ENCODE data around the gene BCL2L13. TPM values are rescaled to one million over a fixed set of nuclear protein-coding genes. Genes with fewer than 3 reads are reported as not detected.

Gene BCL2L13, protein sequence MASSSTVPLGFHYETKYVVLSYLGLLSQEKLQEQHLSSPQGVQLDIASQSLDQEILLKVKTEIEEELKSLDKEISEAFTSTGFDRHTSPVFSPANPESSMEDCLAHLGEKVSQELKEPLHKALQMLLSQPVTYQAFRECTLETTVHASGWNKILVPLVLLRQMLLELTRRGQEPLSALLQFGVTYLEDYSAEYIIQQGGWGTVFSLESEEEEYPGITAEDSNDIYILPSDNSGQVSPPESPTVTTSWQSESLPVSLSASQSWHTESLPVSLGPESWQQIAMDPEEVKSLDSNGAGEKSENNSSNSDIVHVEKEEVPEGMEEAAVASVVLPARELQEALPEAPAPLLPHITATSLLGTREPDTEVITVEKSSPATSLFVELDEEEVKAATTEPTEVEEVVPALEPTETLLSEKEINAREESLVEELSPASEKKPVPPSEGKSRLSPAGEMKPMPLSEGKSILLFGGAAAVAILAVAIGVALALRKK
- 41.8 TPM for polyA plus RNA-seq

DNA sequence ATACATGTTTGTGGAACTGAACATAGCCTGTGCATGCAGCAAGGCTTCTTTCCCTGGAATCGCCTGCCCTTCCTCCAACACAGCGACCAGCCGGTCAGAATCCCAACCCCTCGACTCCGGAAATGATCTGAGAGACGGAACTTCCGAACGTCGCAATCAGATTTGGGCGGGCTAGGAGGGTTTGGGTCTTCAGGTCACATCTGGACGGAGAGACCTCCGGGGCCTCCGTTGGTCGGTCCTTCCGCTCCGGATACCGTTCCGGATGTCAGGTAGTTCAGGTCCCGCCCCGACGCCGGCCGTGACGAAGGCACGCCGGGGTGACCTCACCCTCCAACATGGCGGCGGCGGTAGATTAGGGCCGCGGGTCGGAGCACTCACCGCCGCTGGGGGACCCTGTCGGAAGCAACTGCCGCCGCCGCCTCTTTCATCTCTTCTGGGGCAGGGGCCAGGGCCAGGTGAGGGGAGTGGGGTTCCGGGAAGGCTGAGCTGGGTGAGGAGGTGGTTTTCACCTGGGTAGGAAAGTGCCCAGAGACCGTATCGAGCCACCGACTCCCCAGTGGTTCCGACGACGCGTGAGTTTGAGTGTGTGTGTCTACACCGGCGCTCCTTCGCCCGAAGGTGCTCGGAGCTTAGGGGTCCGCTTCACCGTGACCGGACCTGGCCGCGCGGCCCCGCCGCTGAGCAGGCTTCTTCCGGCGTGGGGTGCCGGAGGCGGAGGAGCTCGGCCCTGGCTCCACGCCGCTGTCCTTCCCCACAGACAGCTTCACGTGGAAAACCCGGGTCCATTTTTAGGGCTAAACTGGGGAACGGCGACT lies at the start of gene BCL2L13:
BCL2L13 (plus strand) TSS at position 326 of the 815 bp plus-strand sequence. CDS start 16,955 bp downstream, outside the sequence.
- H3K36me3 Mint-ChIP-seq: peaks cover 4% of the 10 kb centered on the region
- no peaks in the 10 kb centered on the region for H3K9me3 Mint-ChIP-seq

GRCh38 chr22:17589810-17590375 lies 48.7 kb upstream of the BCL2L13 start:
- peaks cover 8 to 13% (median 9%) of the 10 kb centered on the region in 3 donors for H3K4me1 Mint-ChIP-seq
- no peak overlapping the region for H3K4me3 Mint-ChIP-seq
- H3K27ac Mint-ChIP-seq: peak overlapping the region in 1 of 3 donors; percentile 84
- no peaks in the 10 kb centered on the region for H3K27me3 Mint-ChIP-seq
- H3K36me3 Mint-ChIP-seq: peaks cover 8% of the 10 kb centered on the region
- no peaks in the 10 kb centered on the region for H3K9me3 Mint-ChIP-seq

More for the DNA sequence above, at the start of gene BCL2L13:
- peak within 1 kb of the TSS; percentile 92 to 96 (median 95) for H3K4me3 Mint-ChIP-seq
- H3K27ac Mint-ChIP-seq: peak within 1 kb of the TSS; percentile 92 to 99 (median 94)
- no peaks in the 10 kb centered on the region for H3K27me3 Mint-ChIP-seq
- peaks cover 19 to 25% (median 22%) of the 10 kb centered on the region in 3 donors for H3K4me1 Mint-ChIP-seq

DNA sequence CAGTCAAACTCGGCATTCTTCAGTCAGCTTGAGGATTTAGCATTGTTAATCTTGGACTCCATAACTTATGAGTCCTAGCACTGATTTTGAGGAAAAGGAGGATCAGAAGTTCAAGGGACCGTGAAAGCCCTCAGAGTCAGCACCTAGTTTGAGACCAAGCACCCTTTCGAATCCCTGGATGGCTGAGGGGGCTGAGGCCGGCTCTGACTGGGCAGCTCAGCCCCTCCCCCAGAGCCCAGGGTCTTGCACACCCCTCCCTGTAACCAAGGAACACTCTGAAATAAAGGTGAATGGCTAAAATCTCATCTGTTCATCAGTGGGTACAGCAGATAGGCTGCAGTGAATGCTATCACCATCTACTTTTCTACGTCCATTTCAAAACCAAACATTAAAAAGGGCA lies 48.0 kb upstream of the BCL2L13 start:
- peak overlapping the region in 1 of 3 donors; percentile 84 for H3K27ac Mint-ChIP-seq
- H3K36me3 Mint-ChIP-seq: peaks cover 12% of the 10 kb centered on the region
- H3K9me3 Mint-ChIP-seq: no peaks in the 10 kb centered on the region
- H3K4me1 Mint-ChIP-seq: peaks cover 9 to 20% (median 15%) of the 10 kb centered on the region in 3 donors
- no peaks in the 10 kb centered on the region for H3K27me3 Mint-ChIP-seq
- H3K4me3 Mint-ChIP-seq: no peak overlapping the region

- peaks cover 0 to 4% (median 1%) of the 10 kb centered on the region in 3 donors for H3K9me3 Mint-ChIP-seq
- H3K4me3 Mint-ChIP-seq: peak overlapping the region in 1 of 4 donors; percentile 63
- no peaks in the 10 kb centered on the region for H3K27me3 Mint-ChIP-seq
- H3K27ac Mint-ChIP-seq: peak overlapping the region in 1 of 3 donors; percentile 29
- peaks cover 22% of the 10 kb centered on the region for H3K36me3 Mint-ChIP-seq
- H3K4me1 Mint-ChIP-seq: peaks cover 14 to 25% (median 17%) of the 10 kb centered on the region in 3 donors
These were observed 46.4 kb upstream of the BCL2L13 start for GRCh38 chr22:17592201-17592600.

DNA sequence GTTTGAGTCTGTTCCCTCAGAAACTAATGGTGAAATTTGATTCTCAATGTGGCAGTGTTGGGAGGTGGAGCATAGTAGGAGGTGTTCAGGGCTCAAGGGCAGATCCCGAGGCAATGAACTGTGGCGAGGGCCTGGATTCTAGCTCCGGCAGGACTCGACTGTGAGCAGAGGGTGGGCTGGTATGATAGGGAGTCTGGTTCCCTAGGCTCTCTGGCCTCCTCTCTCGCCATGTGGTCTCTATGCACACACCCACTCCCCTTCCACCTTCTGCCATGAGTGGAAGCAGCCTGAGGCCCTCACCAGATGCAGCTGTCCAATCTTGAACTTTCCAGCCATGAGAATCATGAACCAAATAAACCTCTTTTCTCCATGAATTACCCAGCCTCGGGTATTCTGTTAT lies 42.3 kb upstream of the BCL2L13 start:
- Mint-ChIP-seq H3K27me3 (no peaks in the 10 kb centered on the region), H3K9me3 (peaks cover 0 to 4% (median 1%) of the 10 kb centered on the region in 3 donors), H3K4me3 (peak overlapping the region in 1 of 4 donors; percentile 10), H3K36me3 (peaks cover 29% of the 10 kb centered on the region), H3K4me1 (peaks cover 14 to 30% (median 18%) of the 10 kb centered on the region in 3 donors), H3K27ac (peak overlapping the region; percentile 21 to 67 (median 37))

GRCh38 chr22:17597217-17597616 lies 41.3 kb upstream of the BCL2L13 start:
- H3K9me3 Mint-ChIP-seq: peaks cover 0 to 4% (median 1%) of the 10 kb centered on the region in 3 donors
- no peak overlapping the region for H3K27ac Mint-ChIP-seq
- H3K36me3 Mint-ChIP-seq: peaks cover 29% of the 10 kb centered on the region
- no peaks in the 10 kb centered on the region for H3K27me3 Mint-ChIP-seq
- no peak overlapping the region for H3K4me3 Mint-ChIP-seq
- H3K4me1 Mint-ChIP-seq: peaks cover 14 to 30% (median 18%) of the 10 kb centered on the region in 3 donors

- H3K27ac Mint-ChIP-seq: no peak overlapping the region
- no peaks in the 10 kb centered on the region for H3K27me3 Mint-ChIP-seq
- peaks cover 27% of the 10 kb centered on the region for H3K36me3 Mint-ChIP-seq
- H3K4me1 Mint-ChIP-seq: peaks cover 14 to 28% (median 18%) of the 10 kb centered on the region in 3 donors
- H3K4me3 Mint-ChIP-seq: no peak overlapping the region
- peaks cover 0 to 4% (median 1%) of the 10 kb centered on the region in 3 donors for H3K9me3 Mint-ChIP-seq
These were observed 40.2 kb upstream of the BCL2L13 start for GRCh38 chr22:17598318-17598717.

DNA sequence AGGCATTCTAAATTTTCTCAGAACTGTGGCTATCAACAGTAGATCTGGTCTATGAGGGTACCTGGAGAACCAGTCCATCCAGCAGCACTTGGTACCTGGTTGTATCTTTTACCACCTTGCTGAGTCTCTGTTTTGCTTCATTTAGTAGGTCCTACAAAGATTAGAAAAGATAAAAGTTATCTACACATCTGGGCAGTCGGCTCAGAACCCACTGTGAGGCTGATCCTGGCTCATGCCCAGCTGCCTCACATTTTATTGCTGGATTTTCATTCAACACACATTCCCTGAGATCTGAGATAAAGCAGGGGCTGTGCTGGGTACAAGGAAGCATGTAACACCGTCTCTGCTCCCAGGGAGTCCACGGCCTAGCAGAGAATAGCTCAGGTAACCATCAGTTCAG lies 37.5 kb upstream of the BCL2L13 start:
- peaks cover 18% of the 10 kb centered on the region for H3K36me3 Mint-ChIP-seq
- no peak overlapping the region for H3K27ac Mint-ChIP-seq
- H3K4me1 Mint-ChIP-seq: peaks cover 3 to 12% (median 4%) of the 10 kb centered on the region in 3 donors
- no peaks in the 10 kb centered on the region for H3K27me3 Mint-ChIP-seq
- H3K4me3 Mint-ChIP-seq: no peak overlapping the region
- peaks cover 0 to 4% (median 1%) of the 10 kb centered on the region in 3 donors for H3K9me3 Mint-ChIP-seq

GRCh38 chr22:17603668-17604067 lies 34.9 kb upstream of the BCL2L13 start:
- H3K4me3 Mint-ChIP-seq: no peak overlapping the region
- no peak overlapping the region for H3K27ac Mint-ChIP-seq

GRCh38 chr22:17606496-17606895 lies 32.1 kb upstream of the BCL2L13 start:
- H3K4me3 Mint-ChIP-seq: no peak overlapping the region
- H3K27ac Mint-ChIP-seq: no peak overlapping the region
- no peaks in the 10 kb centered on the region for H3K9me3 Mint-ChIP-seq
- H3K4me1 Mint-ChIP-seq: peaks cover 0 to 5% (median 0%) of the 10 kb centered on the region in 3 donors
- H3K36me3 Mint-ChIP-seq: no peaks in the 10 kb centered on the region
- no peaks in the 10 kb centered on the region for H3K27me3 Mint-ChIP-seq

More at GRCh38 chr22:17603668-17604067, 34.9 kb upstream of the BCL2L13 start:
- H3K4me1 Mint-ChIP-seq: peaks cover 0 to 6% (median 2%) of the 10 kb centered on the region in 3 donors
- H3K9me3 Mint-ChIP-seq: no peaks in the 10 kb centered on the region
- peaks cover 4% of the 10 kb centered on the region for H3K36me3 Mint-ChIP-seq
- H3K27me3 Mint-ChIP-seq: no peaks in the 10 kb centered on the region

- no peaks in the 10 kb centered on the region for H3K36me3 Mint-ChIP-seq
- peaks cover 0 to 5% (median 0%) of the 10 kb centered on the region in 3 donors for H3K4me1 Mint-ChIP-seq
- H3K27ac Mint-ChIP-seq: no peak overlapping the region
- H3K9me3 Mint-ChIP-seq: no peaks in the 10 kb centered on the region
- H3K27me3 Mint-ChIP-seq: no peaks in the 10 kb centered on the region
- H3K4me3 Mint-ChIP-seq: no peak overlapping the region
These were observed 30.6 kb upstream of the BCL2L13 start for GRCh38 chr22:17607891-17608521.

GRCh38 chr22:17612057-17612456 lies 26.5 kb upstream of the BCL2L13 start:
- Mint-ChIP-seq H3K27me3 (no peaks in the 10 kb centered on the region), H3K4me3 (no peak overlapping the region), H3K27ac (no peak overlapping the region), H3K9me3 (no peaks in the 10 kb centered on the region), H3K36me3 (no peaks in the 10 kb centered on the region), H3K4me1 (peaks cover 0 to 1% (median 0%) of the 10 kb centered on the region in 3 donors)

- Mint-ChIP-seq H3K4me3 (no peak overlapping the region), H3K27me3 (no peaks in the 10 kb centered on the region), H3K27ac (no peak overlapping the region), H3K4me1 (peaks cover 0 to 1% (median 0%) of the 10 kb centered on the region in 3 donors), H3K36me3 (no peaks in the 10 kb centered on the region), H3K9me3 (no peaks in the 10 kb centered on the region)
These were observed 25.3 kb upstream of the BCL2L13 start for GRCh38 chr22:17613280-17613679.

DNA sequence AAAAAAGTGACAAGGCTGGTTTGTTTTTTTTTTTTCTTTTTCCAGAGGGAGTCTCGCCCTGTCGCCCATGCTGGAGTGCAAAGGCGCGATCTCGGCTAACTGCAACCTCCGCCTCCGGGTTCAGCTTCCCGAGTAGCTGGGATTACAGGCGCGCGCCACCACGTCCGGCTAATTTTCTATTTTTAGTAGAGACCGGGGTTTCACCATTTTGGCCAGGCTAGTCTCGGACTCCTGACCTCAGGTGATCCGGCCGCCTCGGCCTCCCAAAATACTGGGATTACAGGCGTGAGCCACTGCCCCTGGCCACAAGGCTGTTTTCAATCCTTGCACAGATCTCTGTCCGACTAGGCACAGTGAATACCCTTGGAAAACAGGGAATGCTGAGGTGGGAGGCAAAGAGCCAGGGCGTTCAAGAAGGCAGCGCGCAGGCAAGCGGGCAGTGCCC lies 10.6 kb upstream of the BCL2L13 start:
- Mint-ChIP-seq H3K27me3 (peaks cover 2% of the 10 kb centered on the region), H3K27ac (peak overlapping the region; percentile 95 to 99 (median 99)), H3K4me3 (peak overlapping the region; percentile 97 to 100 (median 98)), H3K4me1 (peaks cover 9 to 14% (median 10%) of the 10 kb centered on the region in 3 donors), H3K9me3 (no peaks in the 10 kb centered on the region), H3K36me3 (peaks cover 3% of the 10 kb centered on the region)

Measured in IgD-negative memory B cell (primary cell).